Measurements from ENCODE around the gene DZIP1L. TPM values are rescaled to one million over a fixed set of nuclear protein-coding genes. Genes with fewer than 3 reads are reported as not detected.

DZIP1L gene
- total and polyA plus RNA-seq, 9 of the 15 experiments (the other 6 are each of a cell fraction or from before 2014, with no cell fraction given), result 0.03 to 1.5 (median 0.48) TPM; not detected in 1

GRCh38 chr3:138114431-138114918 lies 933 bp downstream of the DZIP1L start:
- no peaks in the 10 kb centered on the region for H3K36me3 ChIP-seq (ENCODE audit: control insufficient read depth, insufficient read depth, low read length)
- H3K79me2 ChIP-seq (ENCODE audit: control insufficient read depth, insufficient read depth, low read length), result no peaks in the 10 kb centered on the region
- peak overlapping the region; percentile 76 for H3K4me2 ChIP-seq (ENCODE audit: insufficient read depth, low read length)
- no TSS peak for BruUV-seq (replicated peaks)
- H4K20me1 ChIP-seq (replicated peaks; ENCODE audit: control insufficient read depth, insufficient read depth, low read length), result no peaks in the 10 kb centered on the region
- in situ Hi-C loops (cut with MboI), result no loop called here
- peak overlapping the region; percentile 93 for H2AFZ ChIP-seq (ENCODE audit: low read depth, low read length)
- H3K27ac ChIP-seq (ENCODE audit: extremely low read depth, low read depth, low read length), result no peak overlapping the region
- peak overlapping the region in 1 of 2 experiments; percentile 92; a peak in 1 of 4 replicates for H3K9ac ChIP-seq (ENCODE audit: insufficient read depth in 1 of 2, low read depth in 2 of 2, low read length in 2 of 2)
- ChIA-PET CTCF (ENCODE audit: low intra/inter-chr PET ratio) (interaction anchor here (0.7 kb wide), 1 partner anchor 46 kb away, joined by 3 read pairs; no protein-coding TSS in a partner anchor), POLR2A (interaction anchor here (0.6 kb wide), 1 partner anchor 28 kb away, joined by 3 read pairs; no protein-coding TSS in a partner anchor)
- no peaks in the 10 kb centered on the region for H3K9me3 ChIP-seq (replicated peaks; ENCODE audit: control insufficient read depth, insufficient read depth, low read depth, low read length)
- peak overlapping the region; percentile 63 for H3K4me3 ChIP-seq
- H3K9me1 ChIP-seq (ENCODE audit: control insufficient read depth, insufficient read depth, low read length), result peaks cover 2% of the 10 kb centered on the region
- DNase-seq (ENCODE audit: extremely low read depth in 1 of 4, low spot score in 3 of 4) (no peak), FAIRE-seq (no peak), ATAC-seq (no peak)
- WGBS (ENCODE audit: insufficient coverage, low coverage, missing lambda C conversion rate), result 18% methylated on average over 3 of the region's 9 CpGs
- H3K27me3 ChIP-seq (ENCODE audit: control insufficient read depth in 2 of 2, insufficient read depth in 2 of 2, low read length in 2 of 2), result no peaks in the 10 kb centered on the region
- intact Hi-C loops (cut with micrococcal nuclease), result no loop called here
- TF ChIP-seq BRCA1 (IDR thresholded peaks at IDR 0.05) (no peak), BRCA1 (CRISPR knock-in tag; IDR thresholded peaks at IDR 0.05) (no peak), REST (IDR thresholded peaks at IDR 0.05; ENCODE audit: borderline replicate concordance) (no peak), REST (CRISPR knock-in tag; IDR thresholded peaks at IDR 0.05; ENCODE audit: low read depth) (no peak), ARNT (IDR thresholded peaks at IDR 0.05) (no peak), ZNF830 (CRISPR knock-in tag; IDR thresholded peaks at IDR 0.05) (no peak), ZNF77 (CRISPR knock-in tag; IDR thresholded peaks at IDR 0.05) (no peak), CREBBP (IDR thresholded peaks at IDR 0.05; ENCODE audit: low read depth, low read length) (no peak), ZBTB49 (CRISPR knock-in tag; IDR thresholded peaks at IDR 0.05; ENCODE audit: borderline replicate concordance) (no peak), ARHGAP35 (IDR thresholded peaks at IDR 0.05; ENCODE audit: partially characterized antibody) (no peak)
- peaks cover 5 to 14% of the 10 kb centered on the region in 2 experiments; a peak in 4 of 5 replicates for H3K4me1 ChIP-seq (replicated peaks in 1 of 2; ENCODE audit: control insufficient read depth in 2 of 2, insufficient read depth in 2 of 2, low read length in 2 of 2)

All from K562 (cell line).